WERI-Rb-1 (cell line): ENCODE data around the gene CALHM6.

Experiments used
- DNase-seq: peaks from one replicate; pipeline ENCODE4 v3.0.0-alpha.2; 2020
- H3K27ac ChIP-seq: fragments of 250-450 bp; sonication (Bioruptor Pico); 2 replicates; pipeline ENCODE4 v1.5.1; 2020; ENCODE audit warnings: mild to moderate bottlenecking, moderate library complexity
- H3K27me3 ChIP-seq: fragments of 250-450 bp; sonication (Bioruptor Pico); 2 replicates; pipeline ENCODE4 v1.5.1; 2021; ENCODE audit warnings: mild to moderate bottlenecking, low read depth, moderate library complexity; ENCODE audit not compliant: insufficient read depth, severe bottlenecking
- H3K36me3 ChIP-seq: fragments of 250-450 bp; sonication (Bioruptor Pico); 2 replicates; pipeline ENCODE4 v1.5.1; 2020; ENCODE audit warnings: mild to moderate bottlenecking, moderate library complexity
- H3K4me3 ChIP-seq: 2 replicates; pipeline ENCODE4 v1.5.1; 2011; ENCODE audit warnings: low read depth, mild to moderate bottlenecking, control low read depth, low read length
- H3K9me3 ChIP-seq: fragments of 250-450 bp; sonication (Bioruptor Pico); 2 replicates; pipeline ENCODE4 v1.5.1; 2021; ENCODE audit warnings: mild to moderate bottlenecking, moderate library complexity; ENCODE audit not compliant: severe bottlenecking
- CTCF ChIP-seq: IDR thresholded peaks from 2 replicates; pipeline ENCODE4 v1.5.1; 2011; ENCODE audit warnings: low read depth, mild to moderate bottlenecking, control low read depth, inconsistent platforms, low read length

The CALHM6 gene

DNA sequence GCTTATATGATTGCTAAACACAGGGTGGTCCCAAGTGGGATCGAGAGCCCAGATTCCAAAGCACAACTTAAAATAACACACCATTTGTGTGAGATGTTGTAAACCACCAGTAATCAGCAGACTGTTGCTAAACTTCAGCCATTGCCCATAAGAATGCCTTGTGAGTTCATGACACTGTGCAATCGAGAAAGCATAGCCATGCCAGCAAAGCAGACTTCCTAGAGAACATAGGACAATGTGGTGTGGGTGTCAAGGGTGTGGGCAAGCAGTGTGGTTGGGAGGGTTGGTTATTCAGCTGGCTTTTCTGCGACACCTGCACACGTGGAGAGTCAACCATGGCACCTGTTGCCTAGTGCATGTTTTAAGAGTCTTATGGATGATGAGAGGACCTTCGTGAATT is 16.1 kb upstream of the CALHM6 start:
- DNase-seq = no peak
- Histone ChIP-seq H3K4me3 (no peak overlapping the region), H3K27ac (no peak overlapping the region), H3K27me3 (no peaks in the 10 kb centered on the region), H3K36me3 (no peaks in the 10 kb centered on the region), H3K9me3 (no peaks in the 10 kb centered on the region)
- no peak for TF ChIP-seq CTCF

DNA sequence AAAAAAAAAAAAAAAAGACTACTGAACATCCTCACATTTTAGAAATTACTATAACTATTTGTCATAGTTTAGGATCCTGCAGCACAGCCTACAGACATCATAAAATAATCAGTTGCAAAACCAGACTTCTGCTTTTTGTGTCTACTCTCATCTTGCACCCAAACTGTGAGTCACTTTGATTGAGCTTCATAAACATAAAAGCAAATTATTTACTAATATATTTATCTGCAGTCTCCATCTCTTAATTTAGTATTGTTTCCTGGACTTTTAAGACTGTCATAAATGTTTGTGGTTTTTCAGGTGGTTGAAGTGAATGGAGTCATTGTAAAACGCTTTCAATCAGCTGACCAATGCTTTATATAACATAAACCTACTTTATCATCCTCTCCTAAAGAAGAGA is 14.8 kb upstream of the CALHM6 start:
- H3K9me3 ChIP-seq = no peaks in the 10 kb centered on the region
- TF ChIP-seq CTCF = no peak
- no peaks in the 10 kb centered on the region for H3K36me3 ChIP-seq
- H3K27me3 ChIP-seq = no peaks in the 10 kb centered on the region
- no peak overlapping the region for H3K27ac ChIP-seq
- no peak for DNase-seq
- no peak overlapping the region for H3K4me3 ChIP-seq

GRCh38 chr6:116447052-116447451 is 14.1 kb upstream of the CALHM6 start:
- H3K9me3 ChIP-seq = no peaks in the 10 kb centered on the region
- no peaks in the 10 kb centered on the region for H3K27me3 ChIP-seq
- no peak for TF ChIP-seq CTCF
- DNase-seq = no peak
- no peak overlapping the region for H3K27ac ChIP-seq
- H3K4me3 ChIP-seq = no peak overlapping the region
- H3K36me3 ChIP-seq = no peaks in the 10 kb centered on the region

DNA sequence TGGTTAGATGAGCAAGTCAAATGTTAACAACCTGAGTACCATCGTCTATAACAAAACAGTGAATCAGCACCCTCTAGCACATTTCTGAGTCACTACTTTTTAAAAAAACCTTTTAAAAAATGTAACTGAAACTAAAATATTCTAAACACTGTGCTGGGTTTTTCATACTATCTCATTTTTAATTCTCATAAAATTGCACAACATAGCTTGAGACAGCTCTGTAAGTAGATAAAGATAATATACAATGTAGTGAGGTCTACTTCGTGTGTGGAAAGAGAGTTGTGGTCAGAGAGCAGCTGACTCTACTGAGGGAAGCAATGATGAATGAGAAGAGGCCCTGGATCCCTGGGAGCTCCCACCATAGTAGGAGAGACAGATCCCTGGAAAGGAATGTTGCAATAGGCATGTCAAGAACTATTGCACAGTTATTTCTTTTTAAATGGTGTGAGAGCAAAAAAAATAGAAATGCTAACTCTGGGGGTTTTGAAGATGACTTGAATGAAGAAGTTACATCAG is 13.6 kb upstream of the CALHM6 start:
- DNase-seq = no peak

DNA sequence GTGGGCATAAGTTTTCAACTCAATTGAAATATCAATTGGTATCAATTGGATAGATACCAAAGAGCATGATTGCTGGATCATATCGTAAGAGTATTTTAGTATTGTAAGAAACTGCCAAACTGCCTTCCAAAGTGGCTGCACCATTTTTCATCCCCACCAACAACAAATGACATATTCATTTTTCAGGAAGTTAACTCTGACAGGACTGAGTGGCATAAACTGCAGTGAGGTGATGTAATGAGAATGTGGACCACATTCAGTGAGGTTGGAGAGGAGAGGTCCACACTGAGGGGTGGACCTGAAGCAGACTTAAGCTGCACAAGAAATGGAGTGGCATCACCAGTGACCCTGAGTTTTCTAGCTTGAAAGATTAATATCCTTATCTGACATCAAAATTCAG is 11.6 kb upstream of the CALHM6 start:
- Histone ChIP-seq H3K4me3 (no peak overlapping the region), H3K27ac (no peak overlapping the region), H3K27me3 (no peaks in the 10 kb centered on the region), H3K36me3 (no peaks in the 10 kb centered on the region), H3K9me3 (no peaks in the 10 kb centered on the region)
- no peak for TF ChIP-seq CTCF
- DNase-seq = no peak

More for the DNA sequence above, 13.6 kb upstream of the CALHM6 start:
- no peaks in the 10 kb centered on the region for H3K36me3 ChIP-seq
- H3K27me3 ChIP-seq = no peaks in the 10 kb centered on the region
- no peak for TF ChIP-seq CTCF
- no peak overlapping the region for H3K27ac ChIP-seq
- no peaks in the 10 kb centered on the region for H3K9me3 ChIP-seq
- H3K4me3 ChIP-seq = no peak overlapping the region

DNA sequence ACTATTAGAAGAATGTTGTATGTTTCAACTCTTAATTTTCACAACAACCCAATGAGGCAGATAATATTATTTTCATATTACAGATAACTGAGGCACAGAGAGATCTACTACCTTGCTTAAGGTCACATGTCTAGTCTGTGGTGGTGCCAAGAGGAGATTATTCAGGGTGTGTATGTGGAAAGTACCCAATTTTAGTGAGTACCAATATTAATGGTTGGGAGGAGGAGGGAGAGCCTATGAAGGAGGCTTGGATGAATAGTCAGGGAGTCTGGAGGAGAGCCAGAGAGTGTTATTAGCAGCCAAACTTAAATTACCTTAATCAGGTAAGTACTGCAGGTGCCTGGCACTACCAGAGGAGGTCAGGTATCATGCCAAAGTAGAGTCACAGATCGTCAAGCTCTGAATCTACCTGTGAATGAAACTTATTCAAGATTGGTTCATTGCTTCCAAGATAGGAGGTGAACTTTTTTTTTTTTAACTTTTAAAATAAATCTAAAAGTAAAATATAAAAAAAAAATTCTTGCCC is 10.9 kb upstream of the CALHM6 start:
- H3K36me3 ChIP-seq = no peaks in the 10 kb centered on the region
- no peaks in the 10 kb centered on the region for H3K27me3 ChIP-seq
- H3K27ac ChIP-seq = no peak overlapping the region
- H3K9me3 ChIP-seq = no peaks in the 10 kb centered on the region
- TF ChIP-seq CTCF = no peak
- no peak for DNase-seq
- no peak overlapping the region for H3K4me3 ChIP-seq
